HG02885 (cell line): ENCODE data around the gene MAGEF1.

ENCODE experiments used
- ATAC-seq: cut with Tn5 transposase; IDR thresholded peaks from one replicate; pipeline ENCODE4 v1.9.1; 2021; ENCODE audit warnings: mild to moderate bottlenecking; ENCODE audit not compliant: unreplicated experiment, poor library complexity

The MAGEF1 gene

GRCh38 chr3:184711493-184712247, at the start of gene MAGEF1:
Gene MAGEF1, minus strand, starts transcription at chr3:184712064. Its CDS starts 243 bp downstream, at chr3:184711821.
- peak; percentile 86 for ATAC-seq

GRCh38 chr3:184761075-184761841, 49.4 kb upstream of the MAGEF1 start:
- ATAC-seq = no peak

GRCh38 chr3:184760337-184761074, 48.6 kb upstream of the MAGEF1 start:
- no peak for ATAC-seq

- ATAC-seq = no peak
Measured at GRCh38 chr3:184759666-184760200, 47.9 kb upstream of the MAGEF1 start.

- no peak for ATAC-seq
Measured at GRCh38 chr3:184758056-184758455, 46.2 kb upstream of the MAGEF1 start.

- ATAC-seq = no peak
Measured at GRCh38 chr3:184757022-184757651, 45.3 kb upstream of the MAGEF1 start.

GRCh38 chr3:184756151-184757021, 44.5 kb upstream of the MAGEF1 start:
- ATAC-seq = no peak

- ATAC-seq = no peak
Measured at GRCh38 chr3:184755315-184755731, 43.5 kb upstream of the MAGEF1 start.

- no peak for ATAC-seq
Measured at GRCh38 chr3:184752361-184752760, 40.5 kb upstream of the MAGEF1 start.

- ATAC-seq = no peak
Measured at GRCh38 chr3:184751204-184752040, 39.6 kb upstream of the MAGEF1 start.

- ATAC-seq = no peak
Measured at GRCh38 chr3:184750349-184751083, 38.7 kb upstream of the MAGEF1 start.

- no peak for ATAC-seq
Measured at GRCh38 chr3:184749168-184749744, 37.4 kb upstream of the MAGEF1 start.

- ATAC-seq = peak; percentile 56
Measured at GRCh38 chr3:184748219-184749135, 36.6 kb upstream of the MAGEF1 start.

- ATAC-seq = no peak
Measured at GRCh38 chr3:184746131-184747120, 34.6 kb upstream of the MAGEF1 start.

GRCh38 chr3:184745526-184745925, 33.7 kb upstream of the MAGEF1 start:
- ATAC-seq = no peak
